GM21447 (cell line): Measurements from ENCODE around the gene EPHB4.
A peak's percentile ranks its signal among the peaks of the same experiment; 100 is the strongest.
"Not testable (repeated sequence)": the region's sequence is repeated elsewhere in the genome, so short reads cannot be mapped to it uniquely, and the experiment has no call there.

Source experiments
- ATAC-seq: cut with Tn5 transposase; IDR thresholded peaks from one replicate; pipeline ENCODE4 v1.9.1; 2021; ENCODE audit not compliant: unreplicated experiment

The EPHB4 gene

DNA sequence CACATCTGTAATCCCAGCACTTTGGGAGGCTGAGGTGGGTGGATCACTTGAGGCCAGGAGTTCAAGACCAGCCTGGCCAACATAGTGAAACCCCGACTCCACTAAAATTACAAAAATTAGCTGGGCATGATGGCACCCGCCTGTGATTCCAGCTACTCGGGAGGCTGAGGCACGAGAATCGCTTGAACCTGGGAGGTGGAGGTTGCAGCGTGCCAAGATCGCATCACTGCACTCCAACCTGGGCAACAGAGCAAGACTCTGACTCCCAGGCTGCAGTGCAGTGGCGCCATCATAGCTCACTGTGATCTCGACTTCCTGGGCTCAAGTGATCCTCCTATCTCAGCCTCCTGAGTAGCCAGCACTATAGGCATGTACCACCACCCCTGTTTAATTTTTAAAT is 27.6 kb upstream of the EPHB4 start:
- not testable (repeated sequence) for ATAC-seq

- ATAC-seq = no peak
These were observed 27.0 kb upstream of the EPHB4 start for GRCh38 chr7:100854146-100854895.

- ATAC-seq = peak; percentile 88
These were observed 24.9 kb upstream of the EPHB4 start, which contains the start of gene SLC12A9 for GRCh38 chr7:100852048-100852872. Gene SLC12A9 (plus strand): TSS chr7:100852713. CDS start chr7:100854198, 1,485 bp downstream.

GRCh38 chr7:100847360-100847759 is 20.0 kb upstream of the EPHB4 start:
- no peak for ATAC-seq

- ATAC-seq = no peak
These were observed 13.3 kb upstream of the EPHB4 start for GRCh38 chr7:100840470-100841100.

GRCh38 chr7:100839361-100839760 is 12.0 kb upstream of the EPHB4 start:
- ATAC-seq = no peak

DNA sequence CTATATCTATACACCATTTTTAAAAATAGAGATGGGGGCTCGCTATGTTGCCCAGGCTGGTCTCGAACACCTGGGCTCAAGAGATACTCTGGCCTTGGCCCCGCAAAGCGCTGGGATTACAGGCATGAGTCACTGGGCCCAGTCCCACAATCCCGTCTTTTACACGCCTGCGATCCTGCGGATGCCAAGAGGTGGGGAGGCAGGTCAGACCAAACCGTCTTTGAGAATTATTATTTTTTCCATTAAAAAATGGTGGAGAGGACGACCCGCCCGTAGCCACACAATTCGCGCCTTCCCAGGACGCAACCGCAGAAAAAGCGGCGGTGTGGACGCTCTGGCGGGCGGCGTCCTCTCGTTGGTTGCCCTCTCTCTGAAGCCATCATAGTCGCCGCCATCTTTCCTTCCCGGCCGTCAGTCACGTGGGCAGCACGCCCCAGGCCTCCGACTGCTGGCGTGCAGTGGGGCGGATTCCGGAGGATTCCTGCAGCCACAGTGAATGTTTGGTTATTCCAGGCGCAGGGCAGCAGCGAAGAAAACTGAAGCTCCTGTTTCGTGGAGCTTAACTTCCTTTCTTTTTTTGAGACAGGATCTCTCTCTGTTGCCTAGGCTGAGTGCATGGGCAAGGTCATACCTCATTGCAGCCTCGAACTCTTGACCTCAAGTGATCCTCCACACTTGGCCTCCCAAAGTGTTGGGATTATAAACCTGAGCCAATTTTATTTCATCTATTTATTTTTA is 9.9 kb upstream of the EPHB4 start:
- peak; percentile 79 for ATAC-seq

GRCh38 chr7:100836812-100837098 is 9.4 kb upstream of the EPHB4 start:
- ATAC-seq = no peak

DNA sequence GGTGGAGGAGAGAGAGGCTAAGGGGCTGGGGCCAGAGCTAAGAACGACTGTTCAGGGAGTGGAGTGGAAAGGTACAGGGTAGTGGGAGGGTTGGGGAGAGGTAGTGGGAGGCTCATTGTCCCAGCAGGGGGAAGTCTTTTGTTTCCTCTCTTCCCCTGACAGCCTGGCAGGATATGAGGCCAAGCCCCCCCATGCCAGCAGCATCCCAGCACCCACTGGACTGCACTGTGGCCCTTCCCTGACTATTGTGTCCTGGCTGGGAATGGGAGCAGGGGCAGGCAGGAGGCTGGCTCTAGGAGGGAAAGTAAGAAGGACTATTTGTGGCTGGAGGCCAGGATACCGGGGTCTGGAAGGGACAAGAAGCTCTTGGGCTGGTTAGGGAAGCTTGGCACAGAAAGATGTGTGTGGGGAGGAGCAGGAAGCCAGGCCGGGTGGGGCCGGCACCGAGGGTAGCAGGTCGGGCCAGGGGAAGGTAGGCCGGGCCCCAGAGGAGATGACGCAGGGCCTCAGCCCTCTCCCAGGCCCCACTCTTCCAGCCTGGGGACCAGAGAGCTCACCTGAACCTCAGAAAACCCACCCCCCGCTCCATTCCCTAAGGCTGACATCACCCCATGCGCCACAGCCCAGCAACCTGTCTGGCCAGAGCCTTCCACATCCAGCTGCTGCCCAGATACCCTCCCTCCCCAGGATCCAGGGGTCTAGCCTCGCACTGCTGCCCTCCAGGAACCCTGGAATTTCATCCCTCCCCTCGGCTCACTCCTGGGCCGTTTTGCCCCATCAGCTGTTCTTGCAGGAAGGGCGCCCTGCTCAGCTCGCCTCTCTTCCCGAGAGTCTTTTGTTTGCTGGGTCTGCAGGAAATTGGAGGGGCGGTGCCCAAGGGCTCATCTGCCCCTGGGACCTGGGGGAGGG is 8.8 kb upstream of the EPHB4 start:
- ATAC-seq = no peak

DNA sequence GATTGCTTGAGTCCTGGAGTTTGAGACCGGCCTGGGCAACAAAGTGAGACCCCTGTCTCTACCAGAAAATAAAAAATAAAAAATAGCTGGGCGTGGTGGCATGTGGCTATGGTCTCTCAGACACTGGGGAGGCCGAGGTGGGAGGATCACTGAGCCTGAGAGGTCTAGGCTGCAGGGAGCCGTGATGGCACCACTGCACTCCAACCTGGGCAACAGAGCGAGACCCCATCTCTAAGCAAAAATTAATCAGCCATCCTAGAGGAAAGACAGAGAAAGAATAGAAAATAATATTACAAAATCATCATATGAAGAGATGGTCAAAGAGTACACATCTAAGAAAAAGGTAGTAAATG is 4.9 kb upstream of the EPHB4 start:
- ATAC-seq = no peak

GRCh38 chr7:100830396-100830795 is 3.1 kb upstream of the EPHB4 start:
- ATAC-seq = no peak

DNA sequence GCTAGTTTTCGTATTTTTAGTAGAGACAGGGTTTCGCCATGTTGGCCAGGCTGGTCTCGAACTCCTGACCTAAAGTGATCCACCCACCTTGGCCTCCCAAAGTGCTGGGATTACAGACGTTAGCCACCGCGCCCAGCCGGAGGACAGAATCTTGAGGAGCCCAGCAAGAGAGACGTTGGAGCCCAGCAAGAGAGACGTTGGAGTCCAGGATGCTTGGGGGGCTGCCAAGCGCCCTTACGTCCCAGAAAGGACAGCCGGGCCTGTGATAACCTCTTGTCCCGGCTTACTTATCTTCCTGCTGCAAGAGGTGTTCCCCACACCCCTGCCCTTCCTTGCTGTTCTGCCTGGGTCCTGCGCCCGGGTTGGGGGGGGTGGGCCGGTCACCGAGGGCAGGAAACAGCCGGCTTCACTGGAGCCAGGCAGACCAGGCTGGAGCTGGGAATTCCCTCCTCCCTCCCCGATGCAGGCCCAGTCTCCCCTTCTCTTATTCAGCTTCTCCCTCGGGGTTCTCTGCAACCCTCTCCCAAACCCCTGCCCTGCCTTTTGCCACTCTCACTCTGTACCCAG is 1.9 kb upstream of the EPHB4 start:
- no peak for ATAC-seq

- ATAC-seq = no peak
These were observed 601 bp downstream of the EPHB4 start for GRCh38 chr7:100826514-100827329.

GRCh38 chr7:100825751-100826513 is 1.4 kb downstream of the EPHB4 start:
- ATAC-seq = no peak

GRCh38 chr7:100825215-100825671 is 2.1 kb downstream of the EPHB4 start:
- ATAC-seq = no peak

- no peak for ATAC-seq
These were observed 2.7 kb downstream of the EPHB4 start for GRCh38 chr7:100824499-100825214.

DNA sequence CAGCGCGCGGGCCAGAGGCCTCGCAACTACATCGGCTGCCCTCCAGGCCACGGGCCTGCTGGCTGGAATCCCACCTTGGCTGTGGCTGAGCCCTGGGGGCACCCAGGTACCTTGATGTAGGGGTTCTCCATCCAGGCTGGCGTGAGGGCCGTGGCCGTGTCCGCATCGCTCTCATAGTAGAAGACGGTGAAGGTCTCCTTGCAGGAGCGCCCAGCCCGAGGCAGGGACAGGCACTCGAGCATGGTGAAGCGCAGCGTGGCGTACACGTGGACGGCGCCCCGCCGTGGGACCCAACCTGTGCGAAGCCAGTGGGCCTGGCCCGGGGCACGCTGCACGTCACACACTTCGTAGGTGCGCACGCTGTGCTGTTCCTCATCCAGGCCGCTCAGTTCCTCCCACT is 3.8 kb downstream of the EPHB4 start:
- no peak for ATAC-seq

DNA sequence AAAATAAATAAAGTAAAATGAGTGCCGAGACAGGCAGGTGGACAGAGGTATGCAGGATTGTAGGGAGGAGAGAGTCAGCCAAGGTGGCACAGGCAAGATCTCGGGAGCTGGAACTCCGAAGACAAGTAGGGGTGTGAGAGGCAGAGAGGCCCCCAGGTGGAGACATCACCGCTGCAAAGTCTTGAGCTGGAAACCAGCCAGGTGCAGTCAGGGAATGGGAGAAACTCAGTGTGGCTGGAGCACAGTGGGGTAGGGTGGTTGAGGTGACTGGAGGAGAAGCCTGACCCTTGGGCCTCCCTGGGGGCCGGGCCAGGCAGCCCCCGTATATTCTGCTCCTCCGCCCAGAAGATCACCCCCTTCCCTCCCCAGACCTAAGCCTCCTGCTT is 4.2 kb downstream of the EPHB4 start:
- ATAC-seq = no peak
